ENCODE measurements around the gene LRRC75B.
"Not testable (repeated sequence)": the region's sequence is repeated elsewhere in the genome, so short reads cannot be mapped to it uniquely, and the experiment has no call there.

Gene LRRC75B

DNA sequence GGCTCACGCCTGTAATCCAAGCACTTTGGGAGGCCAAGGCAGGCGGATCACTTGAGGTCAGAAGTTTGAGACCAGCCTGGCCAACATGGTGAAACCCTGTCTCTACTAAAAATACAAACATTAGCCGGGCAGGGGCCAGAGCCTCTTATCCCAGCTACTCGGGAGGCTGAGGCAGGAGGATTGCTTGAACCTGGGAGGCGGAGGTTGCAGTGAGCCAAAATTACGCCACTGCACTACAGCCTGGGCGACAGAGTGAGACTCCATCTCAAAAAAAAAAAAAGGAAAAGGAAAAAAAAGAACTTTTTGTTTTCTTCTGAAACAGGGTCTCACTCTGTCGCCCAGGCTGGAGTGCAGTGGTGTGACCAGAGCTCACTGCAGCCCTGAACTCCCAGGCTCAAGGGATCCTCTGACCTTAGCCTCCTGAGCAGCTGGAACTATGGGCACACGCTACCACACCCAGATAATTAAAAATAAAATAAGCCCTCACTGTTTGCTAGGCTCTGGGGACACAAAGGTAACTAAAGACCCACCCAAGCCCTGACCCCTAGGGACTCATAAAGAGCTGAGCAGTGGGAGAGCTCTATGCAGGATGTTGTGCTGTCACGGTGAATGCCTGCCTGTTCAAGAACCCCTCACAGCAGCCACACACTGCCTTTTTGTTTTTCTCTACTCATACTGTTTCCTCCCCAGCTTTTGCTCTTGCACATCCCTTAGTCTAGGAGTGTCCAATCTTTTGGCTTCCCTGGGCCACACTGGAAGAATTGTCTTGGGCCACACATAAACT, 40.2 kb downstream of the LRRC75B start:
- DNase-seq, result not testable (repeated sequence)

DNA sequence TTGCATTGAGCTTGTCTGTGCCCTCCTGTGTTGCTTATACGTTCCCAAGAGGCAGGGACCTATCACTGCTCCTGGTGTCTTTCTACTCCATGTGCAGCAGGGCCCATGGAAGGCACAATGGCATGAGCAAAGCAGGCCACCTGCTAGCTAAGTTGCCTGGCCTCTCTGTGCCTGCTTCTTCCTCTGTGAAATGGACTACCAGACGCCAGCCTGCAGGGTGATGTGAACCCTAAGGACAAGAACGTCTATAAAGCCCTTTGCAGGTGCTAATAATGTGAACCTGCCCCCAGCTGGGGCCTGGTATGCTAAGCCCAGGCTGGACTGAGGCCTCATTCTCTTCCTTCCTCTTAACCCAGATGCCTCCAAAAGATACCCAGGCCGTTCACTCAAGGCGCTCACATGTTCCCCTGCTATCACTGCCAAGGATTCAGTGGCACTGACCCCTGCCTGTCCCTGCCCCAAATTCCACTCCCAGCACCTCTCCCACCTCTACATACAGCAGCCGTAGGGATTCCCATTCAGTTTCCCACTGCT, 41.9 kb downstream of the LRRC75B start:
- no peak for DNase-seq

- no peak for DNase-seq
These were observed 42.6 kb downstream of the LRRC75B start for GRCh38 chr22:24550028-24550901.

DNA sequence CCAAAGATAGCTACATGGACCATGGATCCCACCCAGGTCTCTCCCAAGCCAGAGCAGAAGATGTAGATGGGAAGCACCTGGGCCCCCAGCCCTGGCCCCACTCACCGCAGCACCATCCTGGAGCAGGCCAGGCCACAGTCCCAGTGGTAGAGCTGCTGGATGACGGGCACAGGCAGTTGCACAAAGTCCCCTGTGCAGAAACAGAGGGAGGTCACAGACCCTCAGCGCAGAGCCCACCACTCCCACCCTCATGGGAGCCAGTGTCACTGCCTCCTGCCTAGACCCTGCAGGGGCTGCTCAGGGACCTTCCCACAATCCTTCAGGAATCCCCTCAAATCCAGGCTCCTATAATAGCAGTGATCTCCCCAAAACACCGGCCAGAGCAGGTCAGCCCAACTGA, 44.1 kb downstream of the LRRC75B start:
- DNase-seq, result no peak

- no peak for DNase-seq
These were observed 49.1 kb downstream of the LRRC75B start for GRCh38 chr22:24543679-24544243.

- DNase-seq, result no peak
These were observed 49.7 kb downstream of the LRRC75B start for GRCh38 chr22:24543185-24543601.

DNA sequence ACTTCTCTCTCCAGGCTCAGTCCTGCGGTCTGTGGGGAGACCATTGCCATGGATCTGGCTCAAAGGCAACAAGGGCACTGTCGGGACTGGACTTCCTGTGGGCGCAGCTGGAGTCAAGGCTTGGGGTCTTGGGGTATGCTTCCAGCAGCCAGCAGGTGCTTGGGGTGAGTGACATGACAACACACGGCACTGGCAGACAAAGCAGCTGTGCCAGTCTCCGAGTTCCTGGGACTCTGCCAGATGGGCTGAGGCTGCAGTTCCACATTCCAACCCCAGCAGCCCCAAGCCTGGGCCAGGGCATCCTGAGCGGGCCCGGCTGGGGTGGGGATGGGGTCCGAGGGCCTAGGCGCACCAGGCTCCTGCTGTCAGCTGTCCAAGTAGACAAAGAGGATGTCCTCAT, 50.2 kb downstream of the LRRC75B start:
- no peak for DNase-seq

DNA sequence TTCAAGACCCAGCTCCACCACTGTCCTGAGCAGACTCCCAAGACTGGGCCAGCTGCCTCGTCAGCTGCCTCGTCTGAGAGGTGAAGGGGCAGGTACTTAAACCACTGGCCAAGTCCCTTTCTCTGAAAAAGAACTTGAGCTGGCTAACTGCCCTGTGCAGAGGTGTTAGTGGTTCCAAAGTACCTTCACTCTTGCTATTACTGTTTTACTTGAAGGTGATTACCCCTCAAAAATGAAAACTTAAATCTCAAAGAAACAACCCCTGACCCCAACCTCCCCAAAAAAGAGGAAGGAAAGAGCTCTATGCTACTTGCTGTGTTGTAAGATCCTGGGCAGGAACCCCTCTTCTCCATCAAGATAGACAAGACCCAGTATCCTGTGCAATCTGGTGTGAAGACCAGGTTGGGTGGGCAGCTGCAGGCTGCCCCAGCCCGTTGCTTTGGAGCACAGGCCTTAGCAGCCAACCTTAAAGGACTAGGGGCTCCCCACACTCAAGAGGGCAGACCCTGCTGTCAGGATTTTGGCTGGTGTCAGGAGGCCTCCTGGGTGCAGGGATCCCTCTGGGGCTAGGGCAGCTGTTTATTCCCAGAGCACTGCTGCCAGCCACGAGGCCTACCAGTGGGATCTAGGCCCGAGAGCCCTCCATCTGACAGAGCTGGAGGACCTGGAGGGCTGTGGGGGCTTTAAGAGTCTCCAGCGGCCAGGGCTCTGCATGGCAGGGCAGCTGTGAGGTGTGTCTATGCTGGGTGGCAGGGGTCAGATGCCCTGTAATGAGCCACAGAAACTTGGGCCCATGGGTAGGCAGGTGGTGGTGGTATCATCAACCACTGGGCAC, 51.0 kb downstream of the LRRC75B start:
- DNase-seq, result no peak

- no peak for DNase-seq
These were observed 52.4 kb downstream of the LRRC75B start for GRCh38 chr22:24540470-24540869.

DNA sequence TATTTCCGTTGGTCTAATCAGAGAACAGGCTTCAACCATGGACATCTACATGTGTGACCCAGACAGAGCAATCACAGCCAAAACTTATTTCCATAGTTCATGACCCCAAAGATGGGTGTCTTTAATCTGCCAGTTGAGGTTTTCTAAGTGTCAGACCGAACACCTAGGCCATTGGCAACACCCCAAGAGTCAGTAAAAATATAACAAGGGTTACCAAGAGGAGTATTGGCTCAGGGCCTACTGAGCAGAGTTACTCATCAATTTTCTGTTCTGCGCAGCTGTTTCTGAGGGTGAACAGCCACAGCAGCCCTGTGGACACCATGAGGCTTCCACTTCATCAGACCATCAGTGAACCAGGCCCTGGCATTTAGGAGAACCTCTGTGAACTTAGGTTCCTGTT, 56.8 kb downstream of the LRRC75B start:
- DNase-seq, result no peak
